ENCODE data around the gene FCSK.

DNA sequence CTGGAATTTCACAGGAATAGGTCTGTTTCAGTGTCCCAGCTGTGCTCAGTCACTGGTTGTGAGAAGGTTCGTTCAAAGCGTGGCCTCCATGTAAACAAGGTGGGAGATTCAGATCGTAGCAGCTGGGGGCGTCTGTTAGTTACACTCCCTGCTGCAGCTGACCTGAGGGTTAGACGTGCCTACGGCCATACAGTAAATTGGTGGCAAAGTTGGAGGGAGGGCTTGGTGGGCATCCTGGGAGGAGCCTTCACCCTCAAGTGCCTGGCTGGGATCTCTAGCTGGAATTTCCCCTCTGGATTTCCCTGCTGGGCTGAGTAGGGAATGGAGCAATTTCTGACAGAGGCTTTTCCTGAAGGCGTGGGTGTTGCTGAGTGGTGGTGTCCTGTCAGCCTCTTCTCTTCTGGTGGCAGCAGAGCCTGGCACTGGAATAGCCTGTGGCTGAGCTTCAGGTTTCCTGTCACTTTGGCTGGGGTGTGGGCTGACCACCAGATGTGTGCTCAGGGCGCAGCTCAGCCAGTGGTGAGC lies 6.4 kb downstream of the FCSK start:
- TF ChIP-seq, protein P1, sequence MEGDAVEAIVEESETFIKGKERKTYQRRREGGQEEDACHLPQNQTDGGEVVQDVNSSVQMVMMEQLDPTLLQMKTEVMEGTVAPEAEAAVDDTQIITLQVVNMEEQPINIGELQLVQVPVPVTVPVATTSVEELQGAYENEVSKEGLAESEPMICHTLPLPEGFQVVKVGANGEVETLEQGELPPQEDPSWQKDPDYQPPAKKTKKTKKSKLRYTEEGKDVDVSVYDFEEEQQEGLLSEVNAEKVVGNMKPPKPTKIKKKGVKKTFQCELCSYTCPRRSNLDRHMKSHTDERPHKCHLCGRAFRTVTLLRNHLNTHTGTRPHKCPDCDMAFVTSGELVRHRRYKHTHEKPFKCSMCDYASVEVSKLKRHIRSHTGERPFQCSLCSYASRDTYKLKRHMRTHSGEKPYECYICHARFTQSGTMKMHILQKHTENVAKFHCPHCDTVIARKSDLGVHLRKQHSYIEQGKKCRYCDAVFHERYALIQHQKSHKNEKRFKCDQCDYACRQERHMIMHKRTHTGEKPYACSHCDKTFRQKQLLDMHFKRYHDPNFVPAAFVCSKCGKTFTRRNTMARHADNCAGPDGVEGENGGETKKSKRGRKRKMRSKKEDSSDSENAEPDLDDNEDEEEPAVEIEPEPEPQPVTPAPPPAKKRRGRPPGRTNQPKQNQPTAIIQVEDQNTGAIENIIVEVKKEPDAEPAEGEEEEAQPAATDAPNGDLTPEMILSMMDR (IDR thresholded peaks at IDR 0.05), result no peak
- TF ChIP-seq POLR2AphosphoS5 (IDR thresholded peaks at IDR 0.05; ENCODE audit: insufficient read depth in 1 of 2, low read depth in 1 of 2) (no peak), POLR2A (IDR thresholded peaks at IDR 0.05) (no peak)

Measured in vagina (tissue), 2 donors.